Erythroblast (primary cell): ENCODE results near the gene GMPPB.

ENCODE experiments used
- GATA1 ChIP-seq: IDR thresholded peaks from 2 replicates; pipeline ENCODE4 v1.6.1; 2011; ENCODE audit warnings: low read depth, mild to moderate bottlenecking, control low read depth, low read length, moderate library complexity
- POLR2A ChIP-seq: IDR thresholded peaks from 2 replicates; pipeline ENCODE4 v1.6.1; 2011; ENCODE audit warnings: mild to moderate bottlenecking, low read length

- TF ChIP-seq POLR2A = no peak
- TF ChIP-seq GATA1 = no peak
These were observed 49.0 kb upstream of the GMPPB start for GRCh38 chr3:49772703-49773102.
